Endothelial cell of umbilical vein (primary cell): Measurements from ENCODE around the gene TNS2.

Experiments
- CTCF ChIP-seq, 2 donors: IDR thresholded peaks; 1 replicate in 1 of 2; 2 replicates in 1 of 2; pipeline ENCODE4 v1.5.1; 2011; ENCODE audit warnings: low read length in 2 of 2, mild to moderate bottlenecking in 2 of 2, moderate library complexity in 2 of 2, control low read depth in 1 of 2, inconsistent platforms in 1 of 2, low read depth in 1 of 2; ENCODE audit not compliant: insufficient read depth in 1 of 2; ENCODE audit errors: extremely low read depth in 1 of 2
- EZH2 ChIP-seq: IDR thresholded peaks from 2 replicates; pipeline ENCODE4 v1.6.1; 2012; ENCODE audit warnings: borderline replicate concordance, low read depth, mild to moderate bottlenecking, moderate library complexity, low read length, inconsistent platforms; ENCODE audit not compliant: severe bottlenecking
- FOS ChIP-seq: IDR thresholded peaks from 2 replicates; pipeline ENCODE4 v1.6.1; 2011; ENCODE audit warnings: mild to moderate bottlenecking, low read length, moderate library complexity, borderline replicate concordance; ENCODE audit not compliant: insufficient read depth
- GATA2 ChIP-seq: IDR thresholded peaks from 2 replicates; pipeline ENCODE4 v1.7.0; 2011; ENCODE audit warnings: low read depth, mild to moderate bottlenecking, moderate library complexity, mixed read lengths, low read length; ENCODE audit not compliant: insufficient read length, insufficient read depth
- MAX ChIP-seq: IDR thresholded peaks from 2 replicates; pipeline ENCODE4 v1.6.1; 2011; ENCODE audit not compliant: insufficient read depth, insufficient read length
- POLR2A ChIP-seq: IDR thresholded peaks from 2 replicates; pipeline ENCODE4 v1.6.1; 2012; ENCODE audit warnings: low read depth, mild to moderate bottlenecking, control low read depth, low read length
- POLR2AphosphoS5 ChIP-seq: IDR thresholded peaks from 2 replicates; pipeline ENCODE4 v1.6.1; 2012; ENCODE audit warnings: low read depth, mild to moderate bottlenecking, control low read depth, low read length, moderate library complexity; ENCODE audit not compliant: insufficient read depth

- no peak for TF ChIP-seq MAX
- no peak for TF ChIP-seq CTCF (IDR thresholded peaks at IDR 0.05; ENCODE audit: extremely low read depth in 1 of 2, insufficient read depth in 1 of 2, low read depth in 1 of 2, low read length in 2 of 2)
- TF ChIP-seq POLR2A = no peak
- no peak for TF ChIP-seq GATA2
- no peak for TF ChIP-seq EZH2
- no peak for TF ChIP-seq POLR2AphosphoS5
- TF ChIP-seq FOS = no peak
Observed at GRCh38 chr12:53082637-53083175, 32.8 kb downstream of the TNS2 start.
